AG10803 (cell line): ENCODE measurements around the gene TBX10.

ENCODE experiments used
- DNase-seq: peaks from one replicate; pipeline ENCODE4 v3.0.0; 2010; ENCODE audit warnings: low read depth
- H3K4me3 ChIP-seq: 2 replicates; pipeline ENCODE4 v1.5.1; 2011; ENCODE audit warnings: mild to moderate bottlenecking, low read length, control low read depth
- CTCF ChIP-seq: conservative IDR thresholded peaks from 2 replicates; pipeline ENCODE4 v1.5.1; 2011; ENCODE audit warnings: mild to moderate bottlenecking, low read length, control low read depth, inconsistent platforms

The TBX10 gene

GRCh38 chr11:67615728-67616430 lies 23.7 kb downstream of the TBX10 start:
- DNase-seq = no peak
- no peak overlapping the region for H3K4me3 ChIP-seq
- no peak for TF ChIP-seq CTCF

- no peak for DNase-seq
- H3K4me3 ChIP-seq = no peak overlapping the region
- TF ChIP-seq CTCF = peak; percentile 49
Observed at GRCh38 chr11:67614730-67615714, 24.5 kb downstream of the TBX10 start.

GRCh38 chr11:67613960-67614715 lies 25.4 kb downstream of the TBX10 start:
- TF ChIP-seq CTCF = peak; percentile 62
- H3K4me3 ChIP-seq = peak overlapping the region; percentile 53
- peak; percentile 38 for DNase-seq

GRCh38 chr11:67613313-67613959 lies 26.1 kb downstream of the TBX10 start:
- TF ChIP-seq CTCF = no peak
- peak overlapping the region; percentile 53 for H3K4me3 ChIP-seq
- no peak for DNase-seq

GRCh38 chr11:67612751-67613150 lies 26.8 kb downstream of the TBX10 start:
- TF ChIP-seq CTCF = no peak
- no peak for DNase-seq
- no peak overlapping the region for H3K4me3 ChIP-seq

- no peak overlapping the region for H3K4me3 ChIP-seq
- TF ChIP-seq CTCF = no peak
- DNase-seq = no peak
Observed at GRCh38 chr11:67611704-67612587, 27.6 kb downstream of the TBX10 start.
